H1 (cell line): ENCODE results near the gene TM9SF2. TPM values are rescaled to one million over a fixed set of nuclear protein-coding genes. Genes with fewer than 3 reads are reported as not detected.

Experiments
- CTCF ChIA-PET: fragments of 300-600 bp; sonication (Branson Sonifier 250); formaldehyde crosslinking; loops from one replicate; lab custom pipeline; 2021; ENCODE audit not compliant: partially characterized antibody; lab: Charles Lee
- POLR2A ChIA-PET: fragments of 300-600 bp; sonication (Branson Sonifier 250); formaldehyde crosslinking; loops from one replicate; lab custom pipeline; 2021; ENCODE audit warnings: inconsistent platforms; ENCODE audit not compliant: partially characterized antibody; lab: Charles Lee
- DNase-seq, 2 experiments: peaks; one replicate each; pipeline versions ENCODE4 v3.0.0 to v3.0.0-alpha.2; 2010 to 2022; ENCODE audit warnings: low spot score in 2 of 2, low read depth in 1 of 2, mixed read lengths in 1 of 2
- FAIRE-seq: peaks from 2 replicates; lab custom pipeline; 2011; peaks lifted over from hg19 to GRCh38; lab: Jason Lieb, UNC
- H2AFZ ChIP-seq: 2 replicates; pipeline ENCODE4 v1.8.1; 2012; ENCODE audit warnings: low read length, inconsistent platforms
- H2AK5ac ChIP-seq: 2 replicates; pipeline ENCODE4 v1.6.1; 2013; ENCODE audit warnings: low read depth, low read length
- H2BK120ac ChIP-seq: replicated peaks from 2 replicates; pipeline ENCODE3; 2013; ENCODE audit warnings: low read depth, low read length, inconsistent platforms
- H2BK12ac ChIP-seq: 2 replicates; pipeline ENCODE4 v1.6.1; 2013; ENCODE audit warnings: low read depth, low read length
- H2BK15ac ChIP-seq: 2 replicates; pipeline ENCODE4 v1.6.1; 2013; ENCODE audit warnings: low read length
- H2BK20ac ChIP-seq: 2 replicates; pipeline ENCODE4 v1.6.1; 2013; ENCODE audit warnings: low read length
- H2BK5ac ChIP-seq: 2 replicates; pipeline ENCODE4 v1.6.1; 2013; ENCODE audit warnings: low read depth, low read length
- H3K14ac ChIP-seq: 2 replicates; pipeline ENCODE4 v1.6.1; 2013; ENCODE audit warnings: inconsistent platforms; ENCODE audit not compliant: insufficient read length
- H3K18ac ChIP-seq: 2 replicates; pipeline ENCODE4 v1.6.1; 2013; ENCODE audit warnings: low read length; ENCODE audit errors: extremely low read depth
- H3K23ac ChIP-seq: 2 replicates; pipeline ENCODE4 v1.6.1; 2013; ENCODE audit warnings: inconsistent platforms; ENCODE audit not compliant: insufficient read length
- H3K23me2 ChIP-seq: 2 replicates; pipeline ENCODE4 v1.6.1; 2013; ENCODE audit warnings: low read depth, low read length
- H3K27ac ChIP-seq: 2 replicates; pipeline ENCODE4 v1.6.1; 2011; ENCODE audit warnings: low read depth, low read length, inconsistent platforms
- H3K27me3 ChIP-seq, 4 experiments: replicated peaks in 1 of 4; 1 replicate in 1 of 4; 2 replicates in 3 of 4; pipeline versions ENCODE4 v1.6.1 to v1.8.1; 2011 to 2013; ENCODE audit warnings: low read length in 3 of 4, mild to moderate bottlenecking in 3 of 4, inconsistent platforms in 2 of 4, mixed read lengths in 2 of 4, moderate library complexity in 1 of 4; ENCODE audit not compliant: control insufficient read depth in 3 of 4, insufficient read depth in 3 of 4; ENCODE audit errors: extremely low read depth in 1 of 4
- H3K36me3 ChIP-seq, 4 experiments: 2 replicates each; pipeline versions ENCODE4 v1.6.1 to v1.8.1; 2011 to 2013; ENCODE audit warnings: mild to moderate bottlenecking in 4 of 4, low read length in 3 of 4, moderate library complexity in 2 of 4, control low read depth in 1 of 4, inconsistent platforms in 1 of 4; ENCODE audit not compliant: insufficient read depth in 4 of 4, control insufficient read depth in 2 of 4
- H3K4ac ChIP-seq: replicated peaks from 2 replicates; pipeline ENCODE3; 2013; ENCODE audit warnings: low read length, low read depth, mixed read lengths, inconsistent platforms; ENCODE audit not compliant: insufficient read length
- H3K4me1 ChIP-seq, 4 experiments: replicated peaks in 1 of 4; 1 replicate in 1 of 4; 2 replicates in 3 of 4; pipeline versions ENCODE4 v1.6.1 to v1.8.1; 2011 to 2013; ENCODE audit warnings: low read length in 3 of 4, inconsistent platforms in 2 of 4, mixed read lengths in 1 of 4; ENCODE audit not compliant: insufficient read depth in 4 of 4, control insufficient read depth in 3 of 4
- H3K4me2 ChIP-seq, 2 experiments: 2 replicates each; pipeline versions ENCODE4 v1.6.1 to v1.8.1; 2011 to 2013; ENCODE audit warnings: low read depth in 2 of 2, low read length in 2 of 2, control low read depth in 1 of 2, inconsistent platforms in 1 of 2, mild to moderate bottlenecking in 1 of 2; ENCODE audit not compliant: insufficient read depth in 1 of 2
- H3K4me3 ChIP-seq, 4 experiments: fragments of 200-600, 300-600 bp in 1 of 4; sonication (generic), shearing (Covaris generic), sonication (Bioruptor Twin) in 1 of 4; 2 replicates each; pipeline versions ENCODE4 v1.5.1 to v1.8.1; 2011 to 2016; ENCODE audit warnings: low read length in 4 of 4, low read depth in 3 of 4, control low read depth in 2 of 4, inconsistent platforms in 2 of 4, mild to moderate bottlenecking in 2 of 4, mixed read lengths in 1 of 4, moderate library complexity in 1 of 4; ENCODE audit not compliant: insufficient read depth in 2 of 4; ENCODE audit errors: extremely low read depth in 1 of 4
- H3K56ac ChIP-seq: replicated peaks from 2 replicates; pipeline ENCODE3; 2013; ENCODE audit warnings: low read depth, mild to moderate bottlenecking, mixed read lengths, low read length, inconsistent platforms; ENCODE audit not compliant: insufficient read length
- H3K79me1 ChIP-seq: 2 replicates; pipeline ENCODE4 v1.6.1; 2013; ENCODE audit warnings: low read depth, low read length, control low read depth
- H3K79me2 ChIP-seq, 2 experiments: 2 replicates each; pipeline versions ENCODE4 v1.6.1 to v1.8.1; 2012 to 2013; ENCODE audit warnings: low read length in 2 of 2, mild to moderate bottlenecking in 2 of 2, inconsistent platforms in 1 of 2; ENCODE audit not compliant: insufficient read depth in 2 of 2, control insufficient read depth in 1 of 2
- H3K9ac ChIP-seq, 4 experiments: replicated peaks in 1 of 4; 1 replicate in 1 of 4; 2 replicates in 3 of 4; pipeline versions ENCODE4 v1.6.1 to v1.8.1; 2011 to 2013; ENCODE audit warnings: low read depth in 3 of 4, low read length in 3 of 4, control low read depth in 2 of 4, mild to moderate bottlenecking in 2 of 4, moderate library complexity in 2 of 4, inconsistent platforms in 1 of 4; ENCODE audit errors: extremely low read depth in 1 of 4
- H3K9me3 ChIP-seq, 2 experiments: 2 replicates each; pipeline versions ENCODE4 v1.6.1 to v1.8.1; 2012 to 2013; ENCODE audit warnings: mild to moderate bottlenecking in 2 of 2, moderate library complexity in 2 of 2, control low read depth in 1 of 2, inconsistent platforms in 1 of 2, low read depth in 1 of 2, low read length in 1 of 2, mixed read lengths in 1 of 2; ENCODE audit not compliant: insufficient read depth in 2 of 2
- H4K20me1 ChIP-seq, 2 experiments: replicated peaks in 1 of 2; 2 replicates each; pipeline versions ENCODE3 to v1.8.1; 2011 to 2013; ENCODE audit warnings: inconsistent platforms in 2 of 2, low read length in 2 of 2, mild to moderate bottlenecking in 1 of 2; ENCODE audit not compliant: insufficient read depth in 2 of 2, control insufficient read depth in 1 of 2
- H4K5ac ChIP-seq: 2 replicates; pipeline ENCODE4 v1.6.1; 2013; ENCODE audit warnings: low read length, low read depth, mixed read lengths, inconsistent platforms; ENCODE audit not compliant: insufficient read length
- H4K8ac ChIP-seq: 2 replicates; pipeline ENCODE4 v1.8.0; 2013; ENCODE audit warnings: mild to moderate bottlenecking, moderate library complexity, low read length, inconsistent platforms; ENCODE audit not compliant: insufficient read depth; ENCODE audit errors: extremely low read depth
- H4K91ac ChIP-seq: replicated peaks from 2 replicates; pipeline ENCODE3; 2013; ENCODE audit warnings: low read length, mixed read lengths, inconsistent platforms; ENCODE audit not compliant: insufficient read length
- BRCA1 ChIP-seq: IDR thresholded peaks from 2 replicates; pipeline ENCODE4 v1.6.1; 2012; ENCODE audit warnings: low read depth, low read length, improper control_type of control experiment
- CBX5 ChIP-seq: fragments of 300-800, 300-1000 bp; sonication (generic); IDR thresholded peaks from 2 replicates; pipeline ENCODE4 v1.7.1; 2016; ENCODE audit warnings: antibody characterized with exemption, low read length, low read depth
- NRF1 ChIP-seq: IDR thresholded peaks from 2 replicates; pipeline ENCODE4 v1.6.1; 2011; ENCODE audit warnings: mild to moderate bottlenecking, low read depth, low read length, improper control_type of control experiment
- SAP30 ChIP-seq: fragments of 300-600 bp; sonication (generic); IDR thresholded peaks from 2 replicates; pipeline ENCODE4 v1.7.1; 2012; ENCODE audit warnings: low read length, moderate library complexity, mild to moderate bottlenecking, inconsistent platforms; ENCODE audit not compliant: insufficient read depth, insufficient replicate concordance
- WGBS, 2 experiments: shearing (Covaris generic) in 1 of 2; methylation state at CpG; one replicate each; pipeline versions ENCODE4 v1.1.6 to v1.1.7; 2013 to 2015; ENCODE audit warnings: low lambda C conversion rate in 2 of 2, mixed read lengths in 2 of 2, inconsistent platforms in 1 of 2, low coverage in 1 of 2, missing lambda C conversion rate in 1 of 2; ENCODE audit not compliant: insufficient replicate concordance in 2 of 2, insufficient coverage in 1 of 2, insufficient read length in 1 of 2; ENCODE audit errors: extremely low coverage in 1 of 2, missing lambda C conversion rate in 1 of 2; 5-methylcytosine and 5-hydroxymethylcytosine counted together
- polyA plus RNA-seq, 7 experiments: library from polyadenylated mRNA; depleted of rRNA in 3 of 7; stranded (reverse) in 5 of 7; unstranded in 2 of 7; fragments of >200 nt in 5 of 7; fragments of 200-250 nt in 2 of 7; gene quantifications; 1 replicate in 5 of 7; 2 replicates in 1 of 7; 4 replicates in 1 of 7; pipeline versions ENCODE4 v1.2.1 to v1.2.3, GENCODE V29; 2011 to 2013; ENCODE audit warnings: missing spikeins in 2 of 7, mixed read lengths in 2 of 7
- total RNA-seq: library from RNA; stranded (reverse); fragmentation: NEBNext Ultra II Directional; extraction: Animal tissue kit (Norgen Biotek cat#: 25700); gene quantifications from 2 replicates; pipeline ENCODE4 v1.2.1, GENCODE V29; 2021

The TM9SF2 gene
- total and polyA plus RNA-seq, 2 of the 8 experiments (the other 6 are each of a cell fraction or from before 2014, with no cell fraction given): 68.0 to 101 TPM

DNA sequence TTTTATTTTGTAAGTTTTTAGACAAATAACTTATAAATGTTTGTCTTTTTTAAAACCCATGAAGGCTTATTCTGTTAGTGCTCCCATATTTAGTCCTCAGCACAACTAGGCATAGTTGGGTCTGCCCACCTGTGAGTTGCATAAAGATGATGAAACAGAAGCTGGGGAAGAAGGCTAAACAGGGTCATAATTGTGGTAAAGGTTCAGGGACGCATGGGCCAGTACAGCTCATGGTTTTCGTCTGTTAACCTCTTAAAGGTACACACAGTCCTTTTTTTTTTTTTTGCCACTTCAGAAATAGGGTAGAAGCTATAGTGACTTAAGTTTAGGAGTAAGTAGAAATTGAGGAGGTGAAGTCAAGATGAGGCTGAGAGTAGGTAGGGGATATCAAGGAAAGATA, 58.3 kb downstream of the TM9SF2 start:
- Histone ChIP-seq H2AK5ac (no peak overlapping the region), H3K79me2 (no peaks in the 10 kb centered on the region), H4K20me1 (peaks cover 0 to 2% of the 10 kb centered on the region in 2 experiments), H3K27ac (no peak overlapping the region), H2BK5ac (no peak overlapping the region), H2BK12ac (no peak overlapping the region), H2BK120ac (no peak overlapping the region), H3K79me1 (no peaks in the 10 kb centered on the region), H3K56ac (no peak overlapping the region), H3K4ac (no peak overlapping the region), H4K5ac (no peak overlapping the region), H3K4me3 (no peak overlapping the region), H3K36me3 (peaks cover 2 to 42% (median 9%) of the 10 kb centered on the region in 4 experiments; a peak in 5 of 8 replicates), H3K23me2 (no peaks in the 10 kb centered on the region), H3K14ac (no peak overlapping the region), H3K4me1 (no peaks in the 10 kb centered on the region), H2BK20ac (no peak overlapping the region), H3K4me2 (no peak overlapping the region), H4K8ac (no peak overlapping the region), H3K18ac (no peak overlapping the region), H2BK15ac (no peak overlapping the region), H3K23ac (no peak overlapping the region), H2AFZ (no peak overlapping the region), H3K27me3 (no peaks in the 10 kb centered on the region), H3K9ac (no peak overlapping the region), H3K9me3 (no peaks in the 10 kb centered on the region), H4K91ac (no peak overlapping the region)
- TF ChIP-seq CBX5 (no peak), SAP30 (no peak), NRF1 (no peak), BRCA1 (no peak)
- CTCF ChIA-PET: interaction anchor here (1.1 to 1.6 kb wide), 6 partner anchors 12 to 126 kb away, joined by 3 to 6 read pairs (median 4); no protein-coding TSS in a partner anchor
- POLR2A ChIA-PET: no interaction called here
- WGBS, 2 experiments: 87% methylated on average over 2 of the region's 2 CpGs; no CpG with 5 or more reads in 1 of the 2 experiments
- no peak for FAIRE-seq
- no peak for DNase-seq
